Activated CD8-positive, alpha-beta memory T cell treated with anti-CD3 and anti-CD28 coated beads for 1 hour (primary cell): ENCODE results near the gene MMP3.

Source experiments
- DNase-seq, 2 donors: peaks; one replicate each; pipeline ENCODE4 v3.0.0-alpha.2; 2020; ENCODE audit warnings: low read depth in 1 of 2; ENCODE audit errors: extremely low read depth in 1 of 2

Gene MMP3

GRCh38 chr11:102832612-102833011 lies 10.8 kb downstream of the MMP3 start:
- DNase-seq = no peak

DNA sequence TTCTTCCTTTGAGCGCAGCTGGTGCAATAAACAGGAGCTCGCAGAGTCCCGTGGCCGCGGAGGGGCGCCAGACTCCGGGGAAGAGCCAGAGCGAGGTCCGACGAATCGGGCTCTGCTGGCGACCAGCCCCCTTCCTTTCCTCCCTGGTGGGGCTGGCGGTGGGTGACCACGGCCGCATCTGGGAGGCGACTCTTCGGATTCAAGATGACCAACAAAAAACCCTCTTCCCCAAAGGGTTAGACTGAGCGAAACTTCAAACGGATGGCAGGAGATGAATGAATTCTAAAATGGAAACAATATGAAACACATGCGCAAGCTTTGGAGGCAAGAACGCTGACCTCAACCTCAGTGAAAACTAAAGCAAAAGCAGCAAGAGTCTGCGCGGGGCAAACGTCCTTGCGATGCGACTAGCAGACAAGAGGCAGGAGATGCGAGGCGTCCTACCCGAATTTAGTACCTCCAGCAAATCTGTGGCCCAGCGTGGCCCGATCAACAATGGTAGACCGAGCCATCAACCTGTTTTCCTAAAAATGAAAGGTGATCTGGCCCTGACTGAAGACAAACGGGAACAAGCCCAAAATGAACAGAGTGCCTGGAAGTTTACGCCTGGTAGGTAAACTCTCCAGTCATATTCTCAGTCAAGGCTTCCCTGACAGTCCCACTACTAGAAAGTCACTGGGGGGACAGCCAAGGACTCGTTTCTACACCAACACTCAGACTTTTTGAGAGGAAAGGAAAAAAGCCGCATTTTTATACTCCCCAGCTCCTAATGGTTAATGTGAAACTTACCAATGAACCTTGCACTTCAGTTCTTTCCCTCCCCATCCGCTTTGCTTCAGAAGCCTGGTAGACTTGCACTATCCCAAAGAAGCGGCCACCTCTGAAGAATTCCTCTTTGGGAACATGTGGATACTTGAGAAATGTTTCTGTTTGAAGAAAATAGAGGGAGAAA lies 11.6 kb downstream of the MMP3 start:
- DNase-seq = no peak

GRCh38 chr11:102831128-102831488 lies 12.3 kb downstream of the MMP3 start:
- no peak for DNase-seq

DNA sequence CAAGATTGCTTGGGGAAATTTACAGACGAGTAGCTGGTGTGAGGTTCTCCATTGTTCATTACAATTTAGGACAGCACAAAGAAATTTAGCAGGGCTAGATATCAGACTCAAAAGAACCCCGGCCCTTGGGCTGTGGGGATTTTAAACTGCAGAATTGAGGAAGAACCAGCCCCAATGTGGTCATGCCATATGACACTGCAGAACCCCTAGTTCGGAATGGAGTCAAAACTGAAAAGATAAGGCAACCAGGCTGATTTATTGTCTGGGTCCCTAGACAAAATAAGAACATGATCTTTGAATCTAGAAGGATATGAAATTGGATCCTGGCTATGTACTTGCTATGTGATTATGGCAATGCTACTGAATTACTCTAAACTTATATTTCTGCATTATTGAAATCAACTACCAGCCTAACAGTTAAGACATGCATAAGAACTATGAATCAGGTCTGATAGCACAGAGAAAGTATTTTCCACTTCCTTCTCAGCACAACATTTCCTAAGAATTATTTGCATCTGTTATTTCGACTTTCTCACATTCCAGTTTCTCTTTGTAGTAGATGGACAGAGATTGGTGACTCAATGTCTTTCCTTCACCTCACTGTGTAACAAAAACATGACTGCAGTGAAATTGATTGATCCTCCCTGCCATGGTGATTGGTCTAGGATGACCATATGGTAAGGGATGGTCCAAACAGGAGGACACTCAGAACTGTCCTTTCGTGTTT lies 13.2 kb downstream of the MMP3 start:
- no peak for DNase-seq

GRCh38 chr11:102829316-102830000 lies 14.0 kb downstream of the MMP3 start:
- no peak for DNase-seq

GRCh38 chr11:102824556-102824955 lies 18.9 kb downstream of the MMP3 start:
- no peak for DNase-seq

- no peak for DNase-seq
These were observed 23.9 kb downstream of the MMP3 start for GRCh38 chr11:102819491-102819890.

DNA sequence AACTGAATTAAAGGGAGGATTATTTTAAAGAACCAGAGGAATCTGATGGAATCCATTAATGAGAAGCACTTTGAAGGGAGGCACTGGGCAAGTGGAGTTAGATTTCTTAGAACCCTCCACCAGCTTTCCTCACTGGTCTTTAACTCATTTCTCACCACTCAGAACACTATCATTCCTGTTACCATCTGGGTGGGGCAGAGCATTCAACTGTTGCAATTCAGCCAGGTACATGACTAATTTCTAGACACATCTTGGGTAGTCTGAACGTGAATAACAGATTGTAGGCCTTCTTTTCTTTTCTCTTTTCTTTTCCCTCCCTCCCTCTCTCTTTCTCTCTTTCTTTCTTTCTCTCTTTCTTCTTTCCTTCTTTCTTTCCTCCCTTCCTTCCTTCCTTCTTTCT lies 29.9 kb downstream of the MMP3 start:
- DNase-seq = no peak

DNA sequence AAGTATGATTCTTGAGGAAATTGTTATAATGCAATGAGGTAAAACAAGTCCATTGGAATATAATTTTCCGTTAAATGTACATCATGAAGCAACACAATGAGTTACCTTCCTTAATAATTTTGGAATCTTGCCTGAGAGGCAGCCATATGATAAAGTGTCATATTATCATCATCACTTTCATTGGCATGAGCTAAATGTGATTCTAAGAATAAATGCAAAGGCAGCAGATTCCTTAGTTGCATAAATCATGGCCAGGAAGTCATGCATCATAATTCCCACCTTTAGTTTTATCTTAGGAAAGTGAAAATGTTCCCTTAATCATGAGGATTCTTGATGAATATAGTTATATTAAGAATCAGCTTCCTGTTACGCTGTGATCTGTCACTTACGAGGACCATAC lies 31.2 kb downstream of the MMP3 start:
- DNase-seq = no peak

DNA sequence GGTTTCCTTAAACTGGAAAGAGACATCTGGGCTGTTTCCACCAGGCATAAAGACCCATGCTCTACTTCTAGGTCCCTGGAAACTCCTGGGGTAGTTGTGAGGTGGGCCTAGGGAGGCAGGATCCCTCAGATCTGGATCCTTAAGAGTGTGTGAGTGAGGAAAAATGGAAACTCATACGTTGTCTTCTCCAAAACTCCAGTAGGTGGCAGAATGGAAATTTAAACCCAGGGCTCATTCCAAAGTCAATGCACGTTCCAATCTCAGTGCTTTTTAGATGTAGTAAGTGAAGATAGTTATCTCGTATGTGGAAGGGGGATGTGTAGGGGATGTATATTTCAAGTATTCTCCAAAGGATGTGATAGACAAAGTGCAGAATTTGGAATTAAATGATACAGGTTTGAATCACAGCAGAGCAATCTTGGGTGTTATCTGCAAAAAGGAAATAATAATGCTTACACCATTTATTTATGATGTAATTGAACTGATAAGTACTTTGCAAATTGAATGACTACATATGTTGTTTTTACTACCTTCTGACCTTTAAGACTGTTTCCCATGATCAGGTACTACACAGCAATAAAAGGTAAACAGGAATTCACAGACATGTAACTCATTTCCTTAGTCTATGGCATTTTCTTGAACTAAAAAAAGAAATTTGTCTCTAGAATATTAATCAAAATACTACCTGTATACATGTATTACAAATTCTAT lies 32.3 kb downstream of the MMP3 start:
- no peak for DNase-seq

DNA sequence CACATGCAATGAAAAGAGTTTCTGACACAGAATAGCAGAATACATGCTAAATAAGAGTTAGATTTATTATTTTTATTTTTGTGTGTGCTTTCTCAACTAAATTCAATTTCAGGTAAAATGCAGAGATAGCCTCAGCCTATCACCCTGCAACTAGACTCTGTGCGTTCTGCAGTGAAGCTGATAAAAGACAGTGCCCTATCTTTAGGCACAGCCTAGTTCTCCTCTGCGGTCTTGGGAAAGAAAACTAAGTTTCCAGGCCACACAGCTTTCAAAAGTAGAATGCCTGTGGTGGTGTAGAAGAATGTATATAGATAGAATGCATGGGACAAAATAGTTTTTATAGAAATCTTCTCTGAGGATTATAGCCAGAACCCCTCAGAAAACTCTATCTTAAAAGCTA lies 33.4 kb downstream of the MMP3 start:
- no peak for DNase-seq

DNA sequence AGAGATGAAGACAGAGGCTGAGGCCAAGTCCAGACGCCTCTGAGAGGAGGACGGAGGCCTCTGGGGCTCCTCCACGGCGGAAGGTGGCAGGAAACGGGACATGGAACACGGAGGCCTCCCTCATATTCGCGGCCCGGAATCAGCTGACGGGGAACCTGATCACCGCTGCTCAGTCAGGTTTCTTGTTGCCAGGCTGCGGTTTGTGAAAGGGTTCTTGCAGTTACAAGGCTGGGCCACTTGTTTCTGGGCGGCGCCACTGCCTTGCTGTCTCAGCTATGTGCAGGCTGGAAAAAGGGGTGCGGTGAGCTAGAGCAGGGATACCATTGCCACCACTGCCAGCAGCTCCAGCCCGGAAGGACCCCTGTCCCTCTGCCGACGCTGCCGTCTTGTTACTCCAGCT lies 35.5 kb downstream of the MMP3 start:
- no peak for DNase-seq

DNA sequence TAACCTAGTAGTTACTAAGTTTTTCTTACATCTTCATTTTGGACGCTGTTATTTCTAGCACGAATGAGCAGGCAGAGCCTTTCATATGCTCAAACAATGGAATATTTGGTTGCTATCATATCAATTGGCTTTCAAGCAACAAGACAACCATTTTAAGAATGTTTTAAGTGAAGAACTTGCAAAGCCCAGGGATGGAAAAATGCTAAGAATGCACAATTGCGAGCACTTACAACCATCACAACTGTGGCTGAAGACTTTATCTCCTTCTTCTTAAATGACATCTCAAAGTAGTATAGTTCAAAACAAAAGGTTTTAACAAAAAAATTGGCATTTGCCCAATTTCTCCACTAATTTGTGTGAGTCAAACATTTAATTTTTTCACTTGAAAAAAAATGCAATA lies 37.1 kb downstream of the MMP3 start:
- no peak for DNase-seq

- no peak for DNase-seq
These were observed 41.1 kb downstream of the MMP3 start for GRCh38 chr11:102802341-102802740.

- DNase-seq = no peak
These were observed 42.6 kb downstream of the MMP3 start for GRCh38 chr11:102800767-102801166.

DNA sequence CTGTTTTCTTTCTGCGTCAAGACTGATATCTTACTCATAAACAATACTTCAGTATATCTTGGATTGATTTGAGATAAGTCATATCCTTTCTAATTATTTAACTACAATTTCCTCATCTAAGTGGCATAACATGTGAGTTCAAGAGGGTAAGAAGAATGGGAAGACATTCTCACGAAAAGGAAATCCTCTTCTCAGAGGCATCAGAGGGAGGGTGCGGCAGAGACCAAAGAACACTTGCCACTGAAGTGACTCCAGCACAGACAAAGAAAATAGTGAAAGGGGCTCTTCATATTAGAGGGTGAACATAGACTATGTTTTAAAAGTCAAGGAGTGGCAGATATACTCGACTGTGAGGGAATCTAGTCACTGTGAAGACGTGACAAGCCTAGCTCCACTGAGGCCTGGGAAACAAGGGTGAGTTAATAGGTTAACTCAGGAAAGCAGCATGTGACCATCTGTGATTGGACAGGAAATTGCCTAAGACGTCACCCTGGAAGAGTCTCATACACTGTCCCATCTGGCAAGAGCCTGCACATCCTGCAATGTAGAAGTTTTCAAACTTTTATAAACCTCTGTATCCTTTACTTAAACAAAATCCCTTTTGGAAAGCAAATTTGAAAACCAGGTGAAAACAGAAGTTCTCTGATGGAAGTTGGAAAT lies 43.6 kb downstream of the MMP3 start:
- no peak for DNase-seq

DNA sequence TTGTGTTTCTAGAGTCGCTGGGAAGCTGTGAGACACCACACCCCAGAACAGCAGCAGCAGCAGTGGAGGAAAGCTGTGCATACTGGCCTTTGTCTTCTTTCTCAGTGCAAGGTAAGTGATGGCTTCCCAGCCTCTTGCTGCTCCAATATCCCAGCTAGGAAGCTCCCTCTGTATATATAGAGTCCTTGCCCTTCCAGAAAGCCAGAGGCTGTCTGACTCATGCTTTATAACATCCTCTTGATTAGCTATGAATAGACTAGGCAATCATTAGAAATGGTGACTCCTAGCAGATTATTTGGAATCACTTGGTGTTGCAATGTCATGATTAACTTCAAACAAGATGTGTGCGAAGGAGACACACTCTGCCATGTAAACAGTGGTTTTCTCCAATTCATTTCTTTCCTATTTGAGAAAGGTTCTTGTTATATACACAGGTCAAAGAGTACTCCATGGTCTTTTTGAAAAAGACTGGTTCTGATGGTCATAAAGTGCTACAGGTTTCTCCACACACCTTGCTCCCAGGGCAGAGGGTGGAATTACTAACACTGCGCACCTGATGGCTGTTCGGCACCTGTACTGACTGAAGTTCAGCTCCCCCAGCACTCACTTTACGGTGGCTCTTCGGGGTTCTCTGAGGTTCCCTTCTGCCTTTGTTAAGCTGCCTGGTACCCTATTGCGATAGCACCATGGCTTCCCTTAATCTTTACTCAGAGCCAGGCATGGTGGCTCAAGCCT lies 45.2 kb downstream of the MMP3 start, which contains the start of gene MMP1:
Gene MMP1 (minus strand): TSS at position 149 of the 735 bp plus-strand sequence. CDS start 68 bp downstream, at position 81.
- no peak for DNase-seq

DNA sequence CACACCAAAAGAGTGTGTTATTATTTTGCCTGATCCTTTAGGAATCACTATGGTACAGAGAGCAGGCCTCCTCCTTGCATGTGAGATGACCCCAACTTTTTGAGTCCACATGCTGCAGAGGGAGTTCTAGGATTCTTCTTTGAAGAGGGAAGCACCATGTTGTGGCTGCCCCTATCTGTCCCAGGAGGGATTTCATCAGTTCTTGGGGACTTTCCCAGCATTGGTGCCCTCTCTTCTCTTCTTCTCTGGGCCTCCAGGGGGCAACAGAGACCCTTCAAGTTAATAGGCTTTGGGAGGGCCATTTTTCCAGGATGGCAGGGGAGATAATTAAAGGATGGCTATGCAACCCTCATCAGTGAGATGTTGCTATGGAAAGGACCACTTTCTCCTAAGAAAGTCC lies 49.0 kb downstream of the MMP3 start:
- no peak for DNase-seq

- DNase-seq = no peak
These were observed 49.6 kb downstream of the MMP3 start for GRCh38 chr11:102793677-102794290.
